Activated CD8-positive, alpha-beta memory T cell treated with anti-CD3 and anti-CD28 coated beads for 1 hour (primary cell): ENCODE results near the gene LSR.
"Not testable (repeated sequence)": the region's sequence is repeated elsewhere in the genome, so short reads cannot be mapped to it uniquely, and the experiment has no call there.

Source experiments
- DNase-seq, 2 donors: peaks; one replicate each; pipeline ENCODE4 v3.0.0-alpha.2; 2020; ENCODE audit warnings: low read depth in 1 of 2; ENCODE audit errors: extremely low read depth in 1 of 2

LSR gene

DNA sequence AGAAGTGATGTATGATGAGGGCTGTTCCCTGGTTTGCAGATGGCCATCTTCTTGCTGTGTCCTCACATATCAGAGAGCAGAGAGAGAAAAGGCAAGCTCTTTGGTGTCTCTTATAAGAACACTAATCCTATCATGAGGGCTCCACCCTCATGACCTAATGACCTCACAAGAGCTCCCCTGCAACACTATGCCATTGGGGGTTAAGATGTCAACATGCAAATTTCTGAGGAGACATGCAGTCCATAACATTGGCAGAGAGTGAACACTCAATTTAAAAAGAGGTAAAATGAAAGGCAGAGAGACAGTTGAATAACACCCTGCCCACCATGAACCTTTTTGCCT, 31.2 kb upstream of the LSR start:
- no peak for DNase-seq

DNA sequence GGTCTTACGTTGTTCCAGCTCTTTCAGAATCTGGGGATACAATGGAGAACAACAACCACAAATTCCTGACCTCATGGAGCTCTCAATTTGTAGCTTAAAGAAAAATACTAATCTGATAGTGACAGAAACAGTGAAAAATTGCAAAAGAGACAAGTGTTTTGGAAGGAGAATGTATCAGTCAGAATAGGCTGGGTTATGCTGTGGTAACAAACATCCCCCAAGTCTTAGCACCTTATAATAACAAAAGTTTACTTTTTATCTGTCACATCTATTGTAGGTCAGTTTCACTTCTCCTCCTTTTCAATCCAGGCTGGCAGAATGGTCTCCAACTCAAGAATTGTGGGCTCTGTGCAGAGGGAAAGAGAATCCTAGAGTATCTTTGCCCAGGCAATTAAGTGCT, 29.8 kb upstream of the LSR start:
- no peak for DNase-seq

GRCh38 chr19:35220315-35220921, 28.4 kb upstream of the LSR start:
- DNase-seq = no peak

- not testable (repeated sequence) for DNase-seq
Observed at GRCh38 chr19:35220973-35221590, 27.7 kb upstream of the LSR start.

DNA sequence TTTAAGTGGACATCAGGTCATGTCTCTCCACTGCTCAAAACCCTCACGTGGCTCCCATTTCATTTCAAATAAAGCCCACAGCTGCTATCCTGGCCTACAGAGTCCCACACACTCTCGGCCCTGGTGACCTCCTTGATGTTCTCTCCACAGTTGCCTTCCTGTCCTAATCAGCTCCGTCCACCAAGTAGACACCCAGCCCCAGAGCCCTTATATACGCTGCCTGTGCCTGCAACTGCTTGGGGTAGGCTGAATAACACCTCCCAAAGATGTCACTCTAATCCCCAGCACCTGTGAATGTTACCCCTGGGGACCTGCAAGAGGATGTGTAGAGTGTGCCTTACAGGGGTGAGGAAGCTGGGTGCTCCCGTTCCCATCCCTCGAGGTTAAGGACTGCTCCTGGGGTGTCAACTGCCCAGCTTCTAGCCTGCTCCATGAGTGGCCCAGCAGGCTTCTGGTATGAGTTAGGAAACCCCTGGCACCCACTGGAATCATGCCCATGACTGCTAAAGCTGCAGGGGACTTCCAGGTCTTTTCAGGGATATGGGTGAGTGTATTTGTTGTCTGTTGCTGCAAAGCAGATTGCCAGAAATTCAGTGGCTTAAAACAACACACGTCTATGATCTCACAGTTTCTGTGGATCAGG, 26.3 kb upstream of the LSR start:
- DNase-seq = no peak

DNA sequence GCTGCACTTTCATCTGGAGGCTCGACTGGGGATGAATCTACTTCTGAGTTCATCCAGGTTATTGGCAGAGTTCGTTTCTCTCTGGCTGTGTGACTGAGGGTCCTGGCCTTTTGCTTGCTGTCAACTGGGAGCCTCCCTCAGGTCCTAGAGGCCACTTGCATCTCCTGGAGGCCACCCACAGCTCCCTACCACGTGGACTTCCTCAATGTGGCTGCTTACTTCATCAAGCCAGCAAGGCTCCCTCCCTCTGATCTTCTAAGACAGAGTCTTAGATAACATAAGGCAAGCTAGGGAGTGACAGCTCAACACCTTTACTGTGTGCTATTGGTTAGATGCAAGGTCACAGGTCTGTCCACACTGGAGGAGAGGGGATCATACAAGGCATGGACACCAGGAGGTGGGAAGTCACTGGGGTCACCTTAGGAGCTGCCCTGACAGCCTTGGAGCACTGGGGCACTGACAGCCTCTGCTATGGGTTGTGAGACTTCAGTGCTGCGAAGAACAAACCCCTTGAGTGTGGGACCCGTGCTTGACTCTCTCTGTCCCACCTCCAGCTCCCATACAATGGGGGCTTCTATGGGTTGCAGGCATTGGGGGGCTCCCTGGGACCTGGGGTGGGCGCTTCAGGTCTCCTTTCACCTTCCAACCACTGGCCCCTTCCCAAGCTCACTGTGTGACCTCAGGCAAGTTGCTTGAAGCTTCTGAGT, 25.6 kb upstream of the LSR start:
- no peak for DNase-seq

GRCh38 chr19:35223862-35224505, 24.8 kb upstream of the LSR start:
- DNase-seq = no peak

DNA sequence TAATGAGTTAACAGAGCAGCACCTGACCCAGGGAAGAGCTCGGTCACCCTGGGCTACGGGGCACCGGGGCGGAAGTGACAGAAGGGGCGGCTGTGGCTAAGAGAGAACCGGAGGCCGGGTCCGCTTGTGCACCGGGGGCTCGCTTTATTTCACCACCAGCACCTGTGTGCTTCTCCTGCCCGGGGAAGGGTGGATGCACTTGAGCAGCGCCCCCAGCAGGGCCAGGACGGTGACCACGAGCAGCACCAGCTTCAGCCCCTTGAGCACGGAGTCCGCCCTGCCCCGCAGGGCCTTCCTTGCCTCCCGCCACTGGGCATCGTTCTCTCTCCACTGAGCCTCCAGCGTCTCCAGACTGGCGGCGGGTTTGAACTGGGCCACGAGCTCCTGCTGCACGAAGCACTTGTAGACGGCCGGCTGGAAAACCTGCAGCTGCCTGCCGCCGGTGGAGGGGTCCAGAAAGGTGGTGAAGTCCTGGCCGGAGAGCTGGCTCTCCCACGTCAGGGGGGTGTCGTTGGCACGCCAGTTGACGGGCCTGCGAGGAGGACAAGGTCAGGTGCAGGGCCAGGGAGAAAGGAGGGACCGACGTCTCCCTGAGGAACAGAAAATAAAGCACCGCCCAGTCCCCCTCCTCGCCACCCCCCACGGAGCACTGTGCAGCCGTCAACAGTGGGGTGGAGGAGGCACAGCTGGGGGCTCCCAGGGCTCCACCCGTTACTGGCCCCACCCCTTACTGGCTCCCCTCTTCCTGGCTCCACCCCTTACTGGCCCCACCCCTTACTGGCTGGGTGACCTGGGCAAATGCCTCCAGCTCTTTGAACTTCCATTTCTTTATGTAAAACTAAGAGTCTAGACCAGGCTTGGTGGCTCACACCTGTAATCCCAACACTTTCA, 23.9 kb upstream of the LSR start:
- DNase-seq = no peak

DNA sequence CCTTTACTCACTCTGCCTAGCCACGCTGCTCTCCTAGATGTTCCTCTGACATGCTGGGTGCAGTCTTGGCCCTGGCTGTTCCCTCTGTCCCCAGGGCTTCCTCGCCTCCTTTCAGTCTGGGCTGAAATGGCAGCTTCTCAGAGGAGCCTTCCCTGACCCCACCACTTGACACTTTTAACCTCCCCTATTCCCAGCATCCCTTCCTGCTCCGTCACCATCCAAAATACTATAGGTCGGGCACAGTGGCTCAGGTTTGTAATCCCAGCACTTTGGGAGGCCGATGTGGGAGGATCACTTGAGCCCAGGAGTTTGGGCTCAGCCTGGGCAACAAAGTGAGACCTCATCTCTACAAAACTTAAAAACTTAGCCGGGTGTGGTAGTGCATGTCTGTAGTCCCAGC, 22.9 kb upstream of the LSR start:
- no peak for DNase-seq

- DNase-seq = no peak
Observed at GRCh38 chr19:35226748-35227147, 22.1 kb upstream of the LSR start.

GRCh38 chr19:35228177-35228930, 20.4 kb upstream of the LSR start, which contains the start of gene FAM187B:
TSS of gene FAM187B (minus strand) at chr19:35228739. CDS start at chr19:35228680, 59 bp downstream.
- no peak for DNase-seq

DNA sequence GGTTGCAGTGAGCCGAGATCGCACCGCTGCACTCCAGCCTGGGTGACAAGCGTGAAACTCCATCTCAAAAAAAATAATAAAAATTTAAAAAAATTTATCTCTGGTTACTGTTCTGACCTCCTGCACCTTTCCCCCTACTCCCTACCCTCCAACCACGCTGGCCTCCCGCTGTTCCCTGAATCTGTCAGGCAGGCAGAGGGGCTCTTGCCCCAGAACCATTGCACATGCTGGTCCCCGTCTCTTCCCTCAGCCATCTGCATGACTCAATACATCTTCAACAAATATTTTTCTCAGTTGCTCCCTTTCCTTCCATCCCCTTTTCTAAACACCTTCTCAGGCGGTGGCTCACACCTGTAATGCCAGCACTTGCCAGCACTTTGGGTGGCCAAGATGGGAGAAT, 19.2 kb upstream of the LSR start:
- DNase-seq = no peak

DNA sequence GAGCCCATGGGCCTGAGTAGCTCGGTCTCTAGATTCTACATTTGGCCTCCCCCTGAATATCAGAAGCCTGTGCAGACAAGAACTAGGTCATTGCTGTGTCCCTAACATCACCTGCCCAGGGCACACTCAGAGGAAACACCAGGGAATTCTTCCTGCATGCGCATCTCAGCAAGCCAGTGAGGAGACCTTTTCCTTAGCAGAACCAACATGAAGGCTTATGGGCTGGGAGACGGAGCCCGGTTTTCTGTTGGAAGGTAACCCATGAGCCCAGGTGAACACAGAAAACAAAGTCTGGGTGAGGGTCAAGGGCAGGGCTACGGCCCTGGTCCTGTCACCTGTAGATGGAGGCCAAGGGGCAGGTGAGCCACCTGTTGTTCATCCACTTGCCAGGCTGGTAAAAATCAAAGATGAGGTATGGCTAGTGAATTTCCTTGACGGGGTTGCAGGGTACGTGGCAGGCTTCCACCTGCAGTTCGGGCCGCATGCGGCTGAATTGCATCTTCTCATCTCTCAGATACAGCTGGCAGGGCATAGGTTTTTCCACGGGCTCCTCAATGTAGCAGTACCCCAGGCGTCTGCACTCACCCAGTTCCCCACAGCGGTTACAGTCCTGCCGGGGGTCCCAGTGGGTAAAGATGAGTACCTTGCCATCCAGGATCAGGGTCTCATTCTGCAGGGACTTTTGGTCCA, 16.7 kb upstream of the LSR start:
- DNase-seq = no peak

DNA sequence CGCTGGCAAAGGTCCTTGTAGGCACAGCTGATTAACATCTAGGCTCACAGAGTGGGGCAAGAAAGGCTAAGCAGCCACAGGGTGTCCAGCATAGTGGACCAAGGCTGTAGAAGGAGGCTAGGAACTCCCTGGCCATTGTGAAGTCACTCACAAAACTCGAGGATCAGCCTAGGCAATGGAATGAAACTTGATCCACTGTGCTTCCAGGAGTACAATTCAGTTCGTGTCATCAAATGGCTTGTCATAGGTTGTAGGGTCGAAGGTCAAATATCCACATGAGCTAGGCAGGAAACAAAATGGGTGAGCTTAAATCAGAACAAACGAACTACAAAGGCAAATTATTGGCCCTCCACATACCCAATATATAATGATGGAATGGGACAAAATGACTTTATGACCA, 15.9 kb upstream of the LSR start:
- DNase-seq = no peak

DNA sequence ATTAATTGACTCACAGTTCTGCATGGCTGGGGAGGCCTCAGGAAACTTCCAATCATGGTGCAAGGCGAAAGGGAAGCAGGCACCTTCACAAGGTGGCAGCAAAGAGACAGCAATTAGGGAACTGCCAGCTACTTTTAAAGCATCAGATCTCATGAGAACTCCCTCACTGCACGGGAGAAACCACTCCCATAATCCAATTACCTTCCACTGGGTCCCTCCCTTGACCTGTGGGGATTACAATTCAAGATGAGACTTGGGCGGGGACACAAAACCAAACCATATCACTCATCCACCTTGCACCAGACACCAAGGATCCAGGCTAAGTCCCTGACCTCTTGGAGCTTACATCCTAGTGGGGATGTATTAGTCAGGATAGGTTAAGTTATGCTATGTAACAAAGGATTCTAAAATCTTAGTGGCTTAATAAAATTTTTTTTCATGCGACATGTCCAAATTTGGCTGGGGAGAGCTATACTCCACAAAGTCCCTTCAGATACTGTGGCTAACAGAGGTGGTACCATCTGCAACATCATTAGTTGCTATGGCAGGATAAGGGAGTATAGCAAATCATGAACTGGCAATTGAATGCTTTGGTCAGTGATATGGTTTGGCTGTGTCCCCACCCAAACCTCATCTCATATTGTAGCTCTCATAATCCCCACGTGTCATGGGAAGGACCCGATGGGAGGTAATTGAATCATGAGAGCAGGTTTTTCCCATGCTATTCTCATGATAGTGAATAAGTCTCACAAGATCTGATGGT, 12.0 kb upstream of the LSR start:
- DNase-seq = no peak

- not testable (repeated sequence) for DNase-seq
Observed at GRCh38 chr19:35239597-35239996, 9.2 kb upstream of the LSR start.

GRCh38 chr19:35240327-35240726, 8.5 kb upstream of the LSR start:
- DNase-seq = no peak

GRCh38 chr19:35241417-35241816, 7.4 kb upstream of the LSR start:
- no peak for DNase-seq
